Activated naive CD4-positive, alpha-beta T cell treated with anti-CD3 and anti-CD28 coated beads, Interleukin-2, amount 50 U/mL, for 16 hours (primary cell): Measurements from ENCODE around the gene TMEM217.
A peak's percentile ranks its signal among the peaks of the same experiment; 100 is the strongest.

ENCODE experiments used
- DNase-seq: peaks from one replicate; pipeline ENCODE4 v3.0.0-alpha.2; 2020

TMEM217 gene

DNA sequence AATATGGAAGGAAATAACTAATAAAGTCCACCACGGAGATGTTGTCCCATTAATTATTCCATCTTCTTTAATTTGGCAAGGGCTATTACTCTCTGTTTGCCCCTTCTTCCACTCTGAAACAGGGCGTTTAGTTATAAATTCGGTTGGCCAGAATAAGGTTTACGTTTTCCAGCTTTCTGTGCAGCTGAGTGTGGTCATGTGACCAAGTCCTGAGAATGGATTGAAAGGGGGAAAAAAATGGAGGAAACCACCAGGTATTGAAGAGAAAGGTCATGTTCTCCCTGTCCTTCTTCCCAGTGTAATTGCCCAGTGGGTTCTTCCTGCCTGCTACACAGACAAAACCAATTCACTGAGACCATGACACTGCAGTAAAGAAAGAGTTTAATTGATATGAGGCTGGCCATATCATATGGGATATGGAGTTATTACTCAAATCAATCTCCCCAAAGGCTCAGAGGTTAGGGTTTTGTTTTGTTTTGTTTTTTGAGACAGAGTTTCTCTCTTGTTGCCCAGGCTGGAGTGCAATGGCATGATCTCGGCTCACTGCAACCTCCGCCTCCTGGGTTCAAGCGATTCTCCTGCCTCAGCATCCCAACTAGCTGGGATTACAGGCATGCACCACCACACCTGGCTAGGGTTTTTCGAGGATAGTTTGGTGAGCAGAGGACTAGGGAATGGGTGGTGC lies 14.7 kb downstream of the TMEM217 start:
- no peak for DNase-seq

DNA sequence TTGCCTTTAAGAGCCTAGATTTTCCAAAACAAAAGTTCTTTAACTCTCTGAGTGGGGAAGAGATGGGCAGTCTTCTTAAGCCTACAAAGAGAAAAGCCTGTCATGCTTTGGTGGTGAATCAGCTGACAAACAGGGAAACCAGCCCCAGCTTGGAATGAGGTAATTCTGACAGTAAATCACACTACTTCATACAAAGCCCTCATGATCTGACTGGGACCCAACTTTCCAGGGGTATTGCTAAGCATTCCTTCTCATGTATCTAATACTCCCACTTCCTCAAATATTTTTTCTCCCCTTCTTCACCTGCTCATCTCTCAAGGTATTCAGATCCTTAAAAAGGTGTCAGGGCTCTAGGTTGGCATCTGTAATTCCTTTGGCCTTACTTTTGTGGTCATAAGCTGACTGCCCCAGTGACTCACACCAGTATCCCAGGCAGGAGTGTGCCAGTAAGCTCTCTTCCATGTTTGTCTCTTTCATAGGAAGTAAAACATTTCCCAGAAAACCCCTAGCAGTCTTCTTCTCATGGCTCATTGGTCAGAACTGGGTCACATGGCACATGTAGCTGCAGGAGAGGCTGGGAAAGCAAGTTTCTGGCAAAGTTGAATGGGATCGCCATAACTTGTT lies 15.4 kb downstream of the TMEM217 start:
- DNase-seq: no peak

DNA sequence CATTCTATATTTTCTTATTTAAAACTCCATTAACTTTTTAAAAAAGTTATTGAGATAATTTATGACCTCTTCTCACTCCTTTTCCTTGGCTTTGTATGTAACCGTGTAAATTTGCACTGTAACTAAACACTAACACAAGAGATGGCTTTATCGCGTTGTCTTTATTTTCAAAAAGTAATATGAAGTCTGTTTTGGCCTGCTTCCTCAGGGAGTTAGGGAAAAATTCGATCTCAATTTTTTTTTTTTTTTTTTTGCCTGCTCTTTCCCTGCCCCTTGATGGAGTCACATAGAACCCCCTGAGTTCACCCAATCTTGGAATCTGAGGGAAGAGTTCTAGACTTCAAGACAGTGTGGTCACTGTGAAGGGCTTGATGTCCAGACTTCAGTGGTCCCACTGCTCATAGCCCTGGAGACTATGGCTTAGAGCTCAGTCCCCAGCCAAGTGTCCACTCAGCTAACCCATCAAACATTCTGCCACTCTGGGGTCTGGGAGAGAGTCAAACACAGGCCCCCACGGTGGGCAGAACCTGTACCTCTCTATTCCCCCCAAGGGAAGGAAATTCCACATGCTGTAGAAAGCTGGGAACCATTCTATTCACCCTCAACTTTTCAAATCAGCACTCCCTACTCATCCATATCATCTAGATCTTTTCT lies 16.0 kb downstream of the TMEM217 start:
- DNase-seq: no peak

DNA sequence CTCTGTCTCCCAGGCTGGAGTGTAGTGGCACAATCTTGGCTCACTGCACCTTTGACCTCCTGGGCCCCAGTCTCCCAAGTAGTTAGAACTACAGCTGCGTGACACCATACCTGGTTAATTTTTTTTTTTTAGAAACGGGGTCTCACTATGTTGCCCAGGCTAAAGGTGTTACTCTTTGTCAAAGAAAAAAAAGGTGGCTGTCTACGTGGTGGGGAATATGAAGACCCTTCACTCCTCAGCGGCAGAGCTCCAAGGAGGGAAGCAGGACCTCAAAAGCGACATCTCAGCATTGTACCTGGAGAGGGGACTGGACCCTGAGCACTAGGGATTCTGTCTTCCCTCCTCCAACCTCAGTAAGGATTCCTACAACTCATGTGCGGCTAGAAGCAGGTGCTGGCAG lies 16.8 kb downstream of the TMEM217 start:
- DNase-seq: no peak

DNA sequence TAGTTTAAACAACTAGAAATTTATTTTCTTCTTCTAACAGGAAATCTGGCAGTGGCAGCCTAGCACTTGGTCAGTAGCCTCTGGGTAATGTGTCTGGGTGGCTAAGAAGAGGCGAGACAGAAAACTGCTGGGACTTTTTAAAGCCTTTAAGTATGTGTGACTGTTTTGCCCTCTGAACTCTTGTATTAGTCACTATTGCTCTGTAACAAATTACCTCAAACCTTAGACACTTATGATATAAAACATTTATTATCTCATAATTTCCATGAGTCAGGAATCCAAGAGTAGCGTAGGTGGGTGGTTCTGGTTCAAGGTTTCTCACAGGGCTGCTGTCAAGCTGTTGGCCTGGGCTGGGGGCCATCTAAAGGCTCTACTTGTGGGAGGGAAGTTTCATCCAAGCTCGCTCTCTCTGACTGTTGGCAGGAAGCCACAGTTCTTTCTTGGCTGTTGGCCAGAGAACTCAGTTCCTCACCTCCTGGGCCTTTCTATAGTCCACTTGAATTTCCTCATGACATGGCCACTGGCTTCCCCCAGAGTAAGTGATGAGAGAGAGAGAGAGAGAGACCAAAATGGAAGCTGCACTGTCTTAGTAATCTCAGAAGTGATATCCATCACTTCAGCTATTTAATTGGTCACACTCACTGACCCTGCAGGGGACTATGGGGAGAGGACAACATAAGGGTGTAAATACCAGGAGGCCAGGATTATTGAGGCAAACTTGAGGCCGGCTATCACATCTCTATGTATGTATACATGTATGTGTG lies 17.8 kb downstream of the TMEM217 start:
- DNase-seq: peak; percentile 83

DNA sequence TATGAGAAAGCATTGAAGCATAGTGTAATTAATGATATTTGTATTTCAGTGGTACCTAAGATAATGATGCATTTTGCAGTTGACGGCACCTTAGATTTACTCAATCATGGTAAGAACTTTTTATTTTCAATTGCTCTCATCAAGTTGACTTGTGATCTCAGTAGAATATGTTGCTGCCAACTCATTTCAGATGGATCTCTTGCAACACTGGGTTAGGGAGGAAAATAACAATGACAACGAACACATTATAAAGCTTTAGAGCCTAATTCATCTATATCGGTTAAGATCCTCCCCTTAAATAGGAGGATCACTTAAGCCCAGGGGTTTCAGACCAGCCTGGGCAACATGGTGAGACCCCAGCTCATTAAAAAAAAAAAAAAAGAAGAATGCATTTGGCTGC lies 18.4 kb downstream of the TMEM217 start:
- no peak for DNase-seq

DNA sequence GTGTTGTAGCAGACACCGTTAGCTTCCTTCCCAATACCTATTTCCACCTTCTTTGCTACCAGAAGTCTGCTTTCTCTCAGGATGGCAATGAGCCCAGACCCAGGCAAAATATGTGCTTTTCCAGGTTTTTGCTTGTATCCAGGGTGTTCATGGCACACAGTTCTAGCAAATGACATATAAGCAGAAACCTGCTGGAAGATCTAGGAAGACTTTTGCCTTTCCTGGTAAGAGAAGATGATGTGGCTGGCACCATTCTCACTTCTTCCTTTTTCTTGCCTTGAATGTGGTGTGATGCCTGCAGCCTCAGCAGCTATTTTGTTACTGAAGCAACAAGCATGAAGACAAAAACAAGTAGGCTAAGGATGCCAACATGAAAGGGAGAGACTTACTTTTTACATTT lies 19.6 kb downstream of the TMEM217 start:
- no peak for DNase-seq

DNA sequence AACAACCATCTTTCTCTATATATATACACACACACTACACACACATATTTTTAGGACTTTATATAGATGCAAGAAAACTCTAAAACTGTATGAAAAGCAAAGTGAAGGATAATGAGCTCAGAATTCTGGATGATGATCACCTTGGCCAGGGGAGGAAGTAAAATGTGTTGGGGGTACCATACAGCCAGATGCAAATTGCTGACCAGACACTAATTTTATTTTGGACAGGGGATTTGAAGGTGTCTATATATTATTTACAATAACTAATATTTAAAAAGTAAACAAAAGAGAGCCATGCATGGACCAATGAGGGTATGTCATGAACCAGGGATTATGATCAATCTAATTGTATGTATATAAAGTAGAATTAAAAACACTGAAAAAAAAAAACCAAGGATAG lies 20.2 kb downstream of the TMEM217 start:
- no peak for DNase-seq

DNA sequence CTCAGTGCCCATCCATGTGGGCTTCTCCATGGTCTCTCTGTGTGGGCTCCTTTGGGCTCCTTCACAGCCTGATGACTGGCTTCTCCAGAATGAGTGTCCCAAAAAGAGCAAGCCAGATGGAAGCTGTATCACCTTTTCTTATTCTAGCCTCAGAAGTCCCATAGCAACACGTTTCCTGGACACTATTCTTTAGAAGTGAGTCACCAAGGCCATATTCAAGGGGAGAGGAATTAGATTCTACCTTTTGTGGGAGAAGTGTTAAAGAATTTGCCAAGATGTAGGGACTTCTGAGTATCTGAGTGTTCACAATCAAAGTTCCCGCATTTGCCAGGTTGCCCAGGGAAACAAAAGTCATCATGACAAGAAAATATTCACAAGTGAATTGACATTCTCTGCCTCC lies 21.0 kb downstream of the TMEM217 start:
- DNase-seq: no peak

DNA sequence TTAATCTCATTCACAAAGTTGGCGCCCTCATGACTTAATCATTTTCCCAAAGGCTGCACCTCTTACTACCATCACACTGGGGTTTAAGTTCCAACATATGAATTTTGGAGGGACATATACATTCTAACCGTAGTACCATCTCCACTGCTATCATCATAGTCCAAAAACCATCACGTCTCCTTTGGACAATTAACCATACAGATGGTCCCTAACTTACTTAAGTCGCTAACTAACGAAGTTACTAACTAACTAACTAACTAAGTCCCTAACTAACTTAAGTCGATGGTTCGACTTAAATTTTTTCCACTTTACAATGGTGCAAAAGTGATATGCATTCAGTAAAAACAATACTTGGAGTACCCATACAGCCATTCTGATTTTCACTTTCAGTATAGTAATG lies 24.4 kb downstream of the TMEM217 start:
- DNase-seq: no peak

DNA sequence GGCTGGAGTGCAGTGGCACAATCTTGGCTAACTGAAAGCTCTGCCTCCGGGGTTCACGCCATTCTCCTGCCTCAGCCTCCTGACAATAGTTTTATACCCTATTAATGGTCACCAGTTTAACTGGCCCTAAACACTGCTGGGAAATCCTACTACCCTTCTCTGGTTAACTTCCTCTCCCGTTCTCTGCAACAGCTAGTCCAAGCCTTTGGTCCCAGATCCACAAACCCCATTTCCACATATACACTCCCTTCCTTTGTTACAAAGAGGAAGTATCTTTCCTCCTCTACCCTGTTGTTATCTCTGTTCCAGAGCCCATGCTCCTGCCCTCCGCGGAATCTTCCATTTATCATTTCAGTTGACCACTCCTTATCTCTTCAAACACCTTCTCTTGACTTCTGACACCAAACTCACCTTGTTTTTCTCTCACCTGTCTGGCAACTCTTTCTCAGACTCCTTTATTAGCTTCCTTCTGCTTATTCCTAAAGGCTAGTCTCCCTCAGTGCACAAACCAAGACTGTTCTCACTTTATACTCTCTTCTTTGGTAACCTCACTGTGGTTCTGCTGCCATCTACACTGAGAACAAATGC lies 25.4 kb downstream of the TMEM217 start:
- no peak for DNase-seq

DNA sequence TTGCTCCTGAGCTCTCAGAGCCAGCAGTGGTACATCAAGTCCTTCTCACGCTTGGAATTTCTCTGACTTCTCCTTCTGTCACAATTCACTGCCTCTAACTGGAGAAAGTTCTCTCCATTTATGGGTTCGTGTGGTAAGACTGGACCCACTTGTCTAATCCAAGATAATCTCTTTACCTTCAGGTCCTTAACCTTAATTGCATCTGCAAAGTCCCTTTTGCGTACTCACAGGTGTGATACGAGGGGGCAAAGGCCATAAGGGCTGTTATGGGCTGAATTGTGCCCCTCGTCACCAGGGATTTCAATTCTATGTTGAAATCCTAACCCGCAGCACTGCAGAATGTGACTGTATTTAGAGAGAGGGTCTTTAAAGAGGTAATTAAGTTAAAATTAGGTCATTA lies 27.8 kb downstream of the TMEM217 start:
- DNase-seq: no peak

DNA sequence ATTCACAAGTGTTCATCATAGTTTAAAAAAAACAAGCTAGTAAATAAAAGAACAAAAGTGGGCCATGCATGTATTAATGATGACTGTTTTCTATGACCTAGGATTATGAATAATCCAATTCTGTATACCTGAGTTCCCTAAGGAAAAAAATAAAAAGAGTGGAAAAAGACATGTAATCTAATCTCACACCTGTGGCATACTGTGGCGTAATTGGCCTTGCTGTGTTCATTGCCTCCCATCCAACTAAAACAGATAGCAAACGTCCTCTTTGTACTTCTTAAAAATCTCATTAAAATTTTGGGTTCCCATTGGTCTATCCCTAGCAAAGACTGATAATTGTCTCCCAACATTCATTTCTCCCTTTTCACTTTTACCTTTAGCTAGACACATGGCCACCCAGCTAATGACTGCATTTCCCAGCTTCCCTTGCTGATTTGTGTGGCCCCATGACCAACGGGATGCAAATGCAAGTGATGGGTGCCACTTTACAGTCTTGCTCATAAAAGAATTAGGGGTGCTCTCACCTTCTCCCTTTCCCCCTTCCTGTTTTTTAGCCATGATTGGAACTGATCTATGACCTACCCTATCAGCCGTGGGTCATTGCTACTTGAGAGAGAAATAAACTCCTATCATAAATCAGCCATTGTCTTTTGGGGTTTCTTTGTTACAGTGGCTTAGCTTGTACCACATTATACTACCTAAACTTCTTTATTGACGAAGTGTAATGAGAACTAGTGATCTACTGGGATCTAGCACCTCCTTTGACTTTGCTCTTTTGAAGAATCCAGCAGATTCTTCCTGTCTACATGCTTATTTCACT lies 32.4 kb downstream of the TMEM217 start:
- no peak for DNase-seq

DNA sequence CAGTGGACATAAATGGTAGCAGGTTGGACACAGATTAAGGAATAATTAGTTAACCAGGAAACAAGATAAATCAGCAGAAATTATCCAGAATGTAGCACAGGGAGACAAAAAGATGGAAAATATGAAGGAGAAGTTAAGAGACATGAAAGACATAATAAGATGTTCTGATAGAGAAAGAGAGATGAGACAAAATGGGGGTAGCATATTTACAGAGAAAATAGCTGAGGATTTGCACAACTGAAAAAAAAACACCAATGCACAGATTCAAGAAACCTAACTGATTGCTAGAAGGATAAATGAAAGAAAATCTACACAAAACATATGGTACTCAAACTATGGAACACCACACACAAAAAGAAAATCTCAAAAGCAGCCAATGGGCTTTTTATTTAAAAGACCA lies 35.0 kb downstream of the TMEM217 start:
- no peak for DNase-seq

DNA sequence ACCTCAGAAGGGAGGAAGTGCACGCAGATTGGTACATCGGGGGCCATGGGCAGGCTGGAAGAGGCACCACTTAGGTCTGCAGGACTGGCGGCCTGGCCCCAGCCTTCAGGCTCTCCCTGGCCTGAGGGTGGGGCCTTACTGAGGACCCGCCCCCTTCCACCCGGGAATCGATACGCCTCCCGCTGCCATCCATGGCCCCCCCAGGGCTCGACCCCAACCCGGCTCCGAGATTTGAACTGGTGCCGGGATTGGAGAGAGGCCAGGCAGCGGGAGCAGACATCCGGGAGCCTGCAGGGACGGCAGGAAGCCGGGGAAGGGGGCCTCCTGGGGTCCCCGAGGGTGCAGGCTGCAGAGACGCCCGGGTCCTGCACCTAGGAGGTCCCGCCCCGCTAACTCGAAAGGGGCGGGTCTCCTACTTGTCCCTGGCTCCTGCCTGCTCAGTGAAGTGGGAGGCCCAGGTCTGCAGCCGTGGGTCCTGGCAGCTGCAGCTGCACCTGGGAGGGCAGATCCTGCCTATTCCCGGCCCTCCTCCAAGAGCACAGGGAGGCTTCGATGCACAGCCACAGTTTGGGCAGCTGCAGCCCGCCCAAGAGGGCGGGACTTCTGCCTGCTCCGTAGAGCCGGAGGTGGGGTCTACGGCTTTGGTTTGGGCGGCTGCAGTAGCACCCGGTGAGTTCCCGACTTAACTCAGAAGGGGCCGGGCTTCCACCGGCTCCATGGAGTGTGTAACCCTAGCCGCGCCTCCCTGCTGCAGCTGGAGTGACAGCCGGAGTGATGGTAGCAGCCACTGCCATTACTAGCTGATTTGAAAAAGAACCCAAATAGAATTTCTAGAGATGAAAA lies 35.6 kb downstream of the TMEM217 start:
- peak; percentile 72 for DNase-seq

DNA sequence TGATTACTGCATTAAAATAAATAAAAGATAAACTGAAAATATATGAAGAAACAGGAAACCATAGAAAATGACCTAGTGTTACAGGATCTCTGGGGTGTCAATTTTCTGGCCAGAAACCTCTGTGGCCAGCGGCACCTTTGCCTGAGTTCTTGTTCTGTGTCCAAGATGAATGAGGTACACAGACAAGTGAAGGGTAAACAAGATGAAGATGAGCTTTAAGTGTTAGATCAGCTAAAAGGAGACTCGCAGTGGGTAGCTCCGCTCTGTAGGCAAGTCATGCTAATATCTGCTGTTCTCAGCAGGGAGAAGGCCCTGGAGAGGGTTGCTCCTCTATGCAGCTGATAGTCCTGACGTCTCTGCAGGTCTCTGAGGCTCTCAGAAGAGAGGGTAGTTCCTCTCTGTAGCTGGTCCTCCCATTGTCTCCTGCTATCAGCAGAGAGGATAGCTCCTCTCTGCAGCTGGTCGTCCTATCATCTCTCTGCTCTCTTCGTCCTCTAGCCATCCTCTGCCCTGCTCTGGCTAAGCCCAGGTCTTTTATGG lies 36.3 kb downstream of the TMEM217 start:
- no peak for DNase-seq

DNA sequence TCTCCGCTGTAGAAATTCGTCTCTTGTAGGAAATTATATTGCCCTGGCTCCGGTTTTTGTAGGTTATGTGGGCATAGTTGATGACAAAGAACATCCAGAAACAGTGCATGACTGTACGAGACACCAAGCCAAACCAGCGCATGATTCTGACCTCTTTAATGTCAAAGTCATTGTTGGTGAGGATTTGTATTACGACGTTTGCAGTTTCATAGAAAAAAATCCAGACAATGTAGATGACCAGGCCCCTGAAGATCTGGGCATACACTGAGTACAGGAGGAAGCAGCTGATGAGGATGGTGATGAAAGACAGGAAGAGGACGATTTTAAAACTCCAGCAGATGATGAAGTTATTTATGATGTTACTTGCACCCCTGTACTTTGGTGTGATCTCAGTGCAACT lies 39.4 kb downstream of the TMEM217 start:
- no peak for DNase-seq

DNA sequence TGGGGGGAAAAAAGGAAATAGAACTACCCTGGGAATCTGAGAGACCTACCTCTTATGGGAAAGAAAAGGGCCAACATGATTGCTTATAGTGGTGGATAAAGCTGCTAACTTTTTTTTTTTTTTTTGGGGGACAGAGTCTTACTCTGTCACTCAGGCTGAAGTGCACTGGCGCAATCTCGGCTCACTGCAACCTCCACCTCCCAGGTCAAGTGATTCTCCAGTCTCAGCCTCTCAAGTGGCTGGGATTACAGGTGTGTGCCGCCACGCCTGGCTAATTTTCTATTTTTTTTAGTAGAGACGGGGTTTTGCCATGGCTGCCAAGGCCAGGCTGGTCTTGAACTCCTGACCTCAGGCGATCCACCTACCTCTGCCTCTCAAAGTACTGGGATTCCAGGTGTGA lies 39.9 kb downstream of the TMEM217 start:
- no peak for DNase-seq

DNA sequence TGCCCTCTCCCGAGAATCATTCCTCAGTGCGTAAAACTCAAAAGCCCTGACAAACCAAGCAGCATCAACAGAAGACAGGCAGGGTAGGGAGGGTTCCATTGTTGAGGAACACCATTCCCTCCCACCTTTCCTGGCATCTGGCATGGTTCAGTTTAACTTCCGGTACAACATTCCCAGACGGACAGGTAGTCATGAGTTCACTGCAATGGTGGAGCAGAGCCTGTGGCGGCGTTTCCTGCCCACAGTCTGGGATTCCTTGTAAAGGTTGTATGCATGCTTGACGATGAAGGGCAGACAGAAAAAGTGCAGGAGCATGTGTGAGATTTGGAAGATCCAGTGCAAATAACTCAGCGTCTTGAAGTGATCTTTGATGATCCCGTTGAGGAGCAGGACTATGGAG lies 45.7 kb downstream of the TMEM217 start:
- DNase-seq: no peak

DNA sequence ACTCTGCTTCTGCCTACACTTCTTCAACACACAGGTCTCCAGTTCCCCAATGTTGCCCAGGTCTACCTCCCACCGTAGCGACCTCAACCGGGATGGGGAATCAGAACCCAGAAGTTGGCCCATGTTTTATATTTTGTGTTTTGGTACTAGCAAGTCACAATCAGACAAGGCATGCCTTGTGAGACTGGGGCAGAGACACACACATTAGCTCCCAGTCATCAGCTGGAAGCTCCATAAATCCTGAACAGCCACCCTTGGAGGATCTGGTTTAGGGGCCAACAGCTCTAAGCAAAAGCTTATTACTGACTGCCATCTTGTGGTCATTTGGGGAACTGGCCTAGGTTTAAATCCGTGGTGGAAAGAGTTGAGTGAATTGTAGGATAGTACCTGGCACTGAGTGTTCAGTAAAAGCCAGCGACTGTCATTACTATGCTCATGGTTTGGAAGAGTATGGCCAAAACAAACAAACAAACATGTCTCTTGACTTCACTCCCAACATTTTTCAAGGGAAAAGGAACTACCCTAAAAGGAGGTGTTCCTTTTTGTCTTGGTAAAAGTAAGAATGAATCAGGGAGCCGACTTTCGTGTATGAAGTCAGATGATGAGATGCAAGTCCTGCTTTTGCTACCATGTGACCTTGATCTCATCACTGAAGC lies 47.5 kb downstream of the TMEM217 start:
- peak; percentile 74 for DNase-seq
